DMS153 treated with DMSO at 0.1 percent for 48 hours (cell line): Measurements from ENCODE around the gene PRXL2A.
"Not testable (repeated sequence)": the region's sequence is repeated elsewhere in the genome, so short reads cannot be mapped to it uniquely, and the experiment has no call there.

Source experiments
- DNase-seq: peaks from one replicate; lab custom pipeline; 2025; ENCODE audit not compliant: unreplicated experiment; lab: John Stamatoyannopoulos, UW

PRXL2A gene, protein sequence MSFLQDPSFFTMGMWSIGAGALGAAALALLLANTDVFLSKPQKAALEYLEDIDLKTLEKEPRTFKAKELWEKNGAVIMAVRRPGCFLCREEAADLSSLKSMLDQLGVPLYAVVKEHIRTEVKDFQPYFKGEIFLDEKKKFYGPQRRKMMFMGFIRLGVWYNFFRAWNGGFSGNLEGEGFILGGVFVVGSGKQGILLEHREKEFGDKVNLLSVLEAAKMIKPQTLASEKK

GRCh38 chr10:80408242-80409101 lies at the start of gene PRXL2A:
PRXL2A (plus strand) TSS chr10:80408551; CDS start chr10:80420468, 11,917 bp downstream.
- DNase-seq: peak; percentile 45

GRCh38 chr10:80358925-80359324 lies 49.4 kb upstream of the PRXL2A start:
- not testable (repeated sequence) for DNase-seq

DNA sequence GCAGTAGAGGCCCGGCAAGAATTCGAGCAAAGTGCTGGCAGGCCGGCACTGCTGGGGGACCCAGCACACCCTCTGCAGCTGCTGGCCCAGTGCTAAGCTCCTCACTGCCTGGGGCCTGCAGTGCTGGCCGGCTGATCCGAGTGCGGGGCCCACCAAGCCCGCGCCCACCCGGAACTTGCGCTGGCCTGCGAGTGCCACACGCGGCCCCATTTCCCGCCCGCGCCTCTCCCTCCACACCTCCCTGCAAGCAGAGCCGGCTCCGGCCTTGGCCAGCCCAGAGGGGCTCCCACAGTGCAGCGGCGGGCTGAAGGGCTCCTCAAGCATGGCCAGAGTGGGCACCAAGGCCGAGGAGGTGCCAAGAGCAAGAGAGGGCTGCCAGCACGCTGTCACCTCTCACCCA lies 48.7 kb upstream of the PRXL2A start:
- no peak for DNase-seq

GRCh38 chr10:80365510-80365909 lies 42.8 kb upstream of the PRXL2A start:
- no peak for DNase-seq

DNA sequence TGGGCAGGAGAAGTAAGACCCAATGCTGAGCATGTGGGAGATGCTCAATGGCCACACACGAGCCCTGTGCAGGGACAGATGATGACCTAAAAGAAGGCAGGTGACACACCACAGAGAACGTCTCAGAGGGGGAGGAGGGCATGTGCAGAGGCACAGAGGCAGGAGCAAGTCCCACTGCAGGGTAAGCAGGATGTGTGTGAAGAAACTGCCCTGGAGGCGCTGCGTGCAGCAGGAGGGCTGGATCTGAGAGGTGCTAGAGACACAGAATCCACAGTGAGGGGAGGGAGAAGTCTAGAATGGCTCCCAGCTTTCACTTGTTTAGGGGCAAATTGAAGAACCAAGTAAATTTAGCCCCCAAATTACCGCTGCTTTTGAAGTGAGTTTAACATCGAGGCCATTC lies 36.9 kb upstream of the PRXL2A start:
- no peak for DNase-seq

- no peak for DNase-seq
These were observed 35.7 kb upstream of the PRXL2A start for GRCh38 chr10:80372675-80373074.

GRCh38 chr10:80373502-80373901 lies 34.8 kb upstream of the PRXL2A start:
- DNase-seq: no peak

DNA sequence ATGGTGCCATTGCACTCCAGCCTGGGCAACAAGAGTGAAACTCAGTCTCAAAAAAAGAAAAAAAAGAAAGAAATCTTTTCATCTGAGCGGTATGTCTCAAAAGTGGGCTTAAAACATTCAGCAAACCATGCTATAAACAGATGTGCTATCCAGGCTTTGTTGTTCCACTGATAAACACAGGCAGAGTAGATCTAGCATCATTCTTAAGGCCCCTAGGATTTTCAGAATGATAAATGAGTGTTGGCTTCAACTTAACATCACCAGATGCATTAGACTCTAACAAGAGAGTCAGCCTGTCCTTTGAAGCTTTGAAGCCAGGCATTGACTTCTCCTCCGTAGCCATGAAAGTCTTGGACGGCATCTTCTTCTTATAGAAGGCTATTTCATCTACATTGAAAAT lies 28.6 kb upstream of the PRXL2A start:
- DNase-seq: no peak

GRCh38 chr10:80380185-80380584 lies 28.2 kb upstream of the PRXL2A start:
- DNase-seq: no peak

GRCh38 chr10:80382989-80383388 lies 25.4 kb upstream of the PRXL2A start:
- DNase-seq: peak; percentile 20

GRCh38 chr10:80390740-80391139 lies 17.6 kb upstream of the PRXL2A start:
- no peak for DNase-seq

- DNase-seq: no peak
These were observed 16.1 kb upstream of the PRXL2A start for GRCh38 chr10:80392250-80392649.

- no peak for DNase-seq
These were observed 13.9 kb upstream of the PRXL2A start for GRCh38 chr10:80394358-80394916.

DNA sequence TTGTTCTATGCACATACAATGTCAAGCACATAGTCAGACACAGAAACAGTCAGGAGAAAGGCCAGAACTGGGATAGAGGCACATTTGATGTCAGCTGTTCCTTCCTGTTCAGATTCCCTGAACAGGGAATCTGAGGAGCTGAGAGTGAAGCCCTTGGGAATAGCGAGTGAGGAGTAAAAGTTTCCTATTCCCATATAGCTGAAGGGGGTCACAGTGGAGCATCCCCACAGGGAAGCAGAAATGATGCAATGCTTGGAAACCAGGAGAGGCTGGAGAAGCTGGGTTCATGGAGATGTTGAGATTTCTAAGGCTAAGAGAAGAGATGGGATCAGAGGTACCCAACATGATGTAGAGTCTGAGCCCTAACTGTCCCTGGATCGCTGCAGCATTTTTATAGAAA lies 11.3 kb upstream of the PRXL2A start:
- no peak for DNase-seq

DNA sequence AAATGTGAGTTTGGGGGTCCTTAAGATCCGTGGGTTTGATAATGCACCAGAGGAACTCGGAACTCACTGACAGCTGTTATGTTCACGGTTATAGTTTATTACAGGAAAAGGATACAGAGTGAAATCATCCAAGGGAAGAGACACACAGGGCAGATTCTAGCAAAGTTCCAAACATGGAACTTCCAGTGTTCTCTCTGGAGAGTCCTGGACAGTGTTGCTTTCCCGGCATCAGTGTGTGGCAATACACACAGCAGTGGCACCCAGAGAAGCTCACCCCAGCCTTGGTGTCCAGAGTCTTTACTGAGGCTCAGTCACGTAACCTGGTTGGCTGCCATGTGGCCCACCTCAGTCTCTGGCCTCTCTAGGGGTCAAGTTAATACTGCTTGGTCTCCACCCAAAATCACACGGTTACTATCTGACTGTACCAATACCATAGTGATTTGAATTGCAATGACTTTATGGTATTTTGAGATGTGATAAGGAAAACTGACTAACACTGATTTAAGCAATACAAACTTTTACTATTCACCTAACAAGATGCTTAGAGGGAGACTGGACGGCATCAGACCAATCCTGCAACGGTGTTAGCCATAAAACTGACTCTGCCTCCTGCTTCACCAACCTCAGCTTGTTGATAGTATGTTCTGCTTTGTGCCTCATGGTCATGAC lies 8.1 kb upstream of the PRXL2A start:
- DNase-seq: no peak

DNA sequence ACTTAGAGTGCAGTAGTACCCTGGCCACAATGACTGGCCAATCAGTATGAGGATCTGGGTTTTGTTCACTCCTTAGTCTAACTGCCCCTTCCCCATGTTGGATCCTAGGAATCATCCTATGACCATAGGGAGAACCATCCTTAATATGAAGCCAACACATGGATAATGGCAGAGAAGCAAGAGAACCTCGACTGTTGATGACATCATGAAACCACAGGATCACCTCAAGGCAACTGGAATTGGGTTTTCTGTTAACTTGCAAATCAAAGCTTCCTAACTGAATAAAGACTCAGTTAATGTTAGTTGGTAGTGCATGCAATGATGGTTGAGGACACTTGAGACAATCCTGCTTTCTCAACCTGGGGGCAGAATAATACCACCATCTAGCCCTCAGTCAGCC lies 3.3 kb upstream of the PRXL2A start:
- no peak for DNase-seq

- DNase-seq: no peak
These were observed 2.7 kb upstream of the PRXL2A start for GRCh38 chr10:80405626-80406025.

GRCh38 chr10:80406204-80406603 lies 2.1 kb upstream of the PRXL2A start:
- no peak for DNase-seq

- DNase-seq: peak; percentile 28
These were observed 524 bp upstream of the PRXL2A start for GRCh38 chr10:80407812-80408241.

DNA sequence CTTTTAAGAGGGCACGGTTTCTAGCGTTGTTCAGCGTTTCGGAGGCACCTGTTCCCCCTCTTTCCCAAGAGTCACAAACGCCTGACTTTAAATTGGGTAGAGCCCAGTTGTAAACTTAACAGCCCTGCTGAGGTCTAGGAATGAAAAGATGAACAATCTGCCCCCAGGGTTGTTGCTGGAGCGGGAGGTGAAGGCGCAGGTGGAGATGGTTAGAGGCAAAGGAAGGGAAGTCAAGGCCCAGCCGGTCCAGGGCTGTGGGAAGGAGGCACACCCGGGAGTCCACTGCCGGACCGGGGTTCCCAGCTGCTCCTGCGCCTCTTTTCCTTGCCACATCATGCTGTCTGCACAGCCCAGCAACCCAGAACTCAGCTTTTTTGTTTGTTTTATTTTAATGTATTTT lies 770 bp downstream of the PRXL2A start:
- no peak for DNase-seq

DNA sequence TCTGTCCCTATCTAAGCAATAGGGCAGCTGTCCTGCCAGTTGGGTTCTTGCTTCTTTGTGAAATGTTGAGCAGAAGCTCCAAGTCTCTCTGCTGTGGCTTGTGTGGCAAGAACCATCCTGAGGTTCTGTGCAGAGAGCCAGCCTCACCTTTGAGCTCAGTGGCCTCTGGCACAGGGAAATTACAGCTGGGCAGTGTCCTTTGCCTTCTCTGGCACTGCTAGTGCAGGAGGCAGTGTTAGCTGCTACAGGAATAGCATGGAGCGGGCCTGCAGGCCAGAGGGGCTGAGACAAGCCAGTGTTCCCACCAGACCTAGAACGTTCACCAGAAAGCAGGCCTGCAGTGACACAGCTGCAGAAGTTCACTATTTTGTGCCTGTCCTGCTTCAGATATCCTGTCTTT lies 1.8 kb downstream of the PRXL2A start:
- no peak for DNase-seq
